Vagina (tissue), 2 donors: Measurements from ENCODE around the gene NARS2. TPM values are rescaled to one million over a fixed set of nuclear protein-coding genes. Genes with fewer than 3 reads are reported as not detected.
"Not testable (repeated sequence)": the region's sequence is repeated elsewhere in the genome, so short reads cannot be mapped to it uniquely, and the experiment has no call there.

Experiments
- DNase-seq, 2 donors: peaks; one replicate each; pipeline ENCODE4 v3.0.0-alpha.2; 2017; ENCODE audit errors: extremely low spot score in 2 of 2
- H3K27ac ChIP-seq: fragments of 200-600 bp; sonication (generic); one replicate; pipeline ENCODE4 v1.5.1; 2019
- H3K27me3 ChIP-seq: fragments of 200-600 bp; sonication (generic); one replicate; pipeline ENCODE4 v1.5.1; 2019
- H3K36me3 ChIP-seq, 2 donors: fragments of 200-600 bp; sonication (generic); one replicate each; pipeline ENCODE4 v1.5.1; 2017 to 2019
- H3K4me1 ChIP-seq: fragments of 200-600 bp; sonication (generic); one replicate; pipeline ENCODE4 v1.5.1; 2019
- H3K4me3 ChIP-seq, 2 donors: fragments of 200-600 bp; sonication (generic); 1 replicate in 1 of 2; 2 replicates in 1 of 2; pipeline ENCODE4 v1.5.1; 2016 to 2019
- H3K9me3 ChIP-seq: fragments of 200-600 bp; sonication (generic); one replicate; pipeline ENCODE4 v1.5.1; 2019
- POLR2A ChIP-seq, 2 donors: fragments of 450-650 bp; IDR thresholded peaks; one replicate each; pipeline ENCODE4 v1.6.1; 2017; ENCODE audit warnings: antibody characterized with exemption in 2 of 2, mild to moderate bottlenecking in 2 of 2, moderate library complexity in 2 of 2
- POLR2AphosphoS5 ChIP-seq, 2 donors: sonication (generic); formaldehyde crosslinking; IDR thresholded peaks; one replicate each; pipeline ENCODE4 v1.9.0; 2017; ENCODE audit warnings: antibody characterized with exemption in 2 of 2, mild to moderate bottlenecking in 2 of 2, low read depth in 1 of 2; ENCODE audit not compliant: insufficient read depth in 1 of 2
- intact Hi-C: fragments of 100-400 bp; cut with DNase I; formaldehyde crosslinking; loops from one replicate; pipeline ENCODE4 v1.15.1; 2023
- total RNA-seq: library from RNA; depleted of rRNA; stranded (reverse); fragments of >200 nt; gene quantifications from one replicate; pipeline ENCODE4 v1.2.3, GENCODE V29; 2016
- TF ChIP-seq, protein P1 (sequence below), 3 experiments: fragments of 450-650 bp in 2 of 3; fragments of 200-600 bp in 1 of 3; sonication (generic) in 1 of 3; IDR thresholded peaks; one replicate each; pipeline ENCODE4 v1.5.1; 2017 to 2019; ENCODE audit warnings: antibody characterized with exemption in 3 of 3, mild to moderate bottlenecking in 2 of 3, moderate library complexity in 2 of 3

The NARS2 gene
- total RNA-seq, 1 donor from 2014 or later: 13.5 TPM

DNA sequence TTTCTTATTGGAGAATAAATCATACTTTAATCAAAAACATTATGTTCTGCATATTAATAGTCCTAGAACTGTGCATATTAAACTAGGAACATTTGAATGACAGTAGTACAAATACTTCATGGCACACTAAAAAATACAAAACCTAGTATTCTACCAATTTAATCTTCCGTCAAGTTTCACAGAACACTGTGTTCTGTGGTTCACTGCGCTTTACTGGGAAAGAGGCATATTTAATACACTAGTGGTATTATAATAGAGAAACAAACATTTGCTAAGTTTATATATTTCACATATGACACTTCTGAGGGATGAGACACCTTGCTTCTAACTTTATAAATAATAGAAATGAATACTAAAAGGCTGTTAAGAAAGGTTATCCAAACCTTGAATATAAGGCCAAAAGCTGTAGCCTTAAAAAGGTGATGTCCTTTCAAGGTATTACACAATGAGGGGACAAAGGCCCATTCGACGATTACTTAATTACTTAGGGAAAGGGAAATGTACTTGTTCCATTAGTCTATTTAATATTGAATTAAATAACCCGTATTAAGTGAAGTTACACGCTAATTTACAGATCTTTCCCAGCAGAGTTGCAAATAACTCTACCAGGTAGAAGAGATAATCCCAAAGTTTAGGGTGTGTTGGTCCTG, 48.0 kb downstream of the NARS2 start:
- H3K36me3 ChIP-seq: no peaks in the 10 kb centered on the region
- H3K27me3 ChIP-seq: no peaks in the 10 kb centered on the region
- DNase-seq: no peak
- intact Hi-C loops: no loop called here
- H3K4me1 ChIP-seq: no peaks in the 10 kb centered on the region
- no peak overlapping the region for H3K27ac ChIP-seq
- no peaks in the 10 kb centered on the region for H3K9me3 ChIP-seq
- H3K4me3 ChIP-seq: no peak overlapping the region
- TF ChIP-seq, protein P1, sequence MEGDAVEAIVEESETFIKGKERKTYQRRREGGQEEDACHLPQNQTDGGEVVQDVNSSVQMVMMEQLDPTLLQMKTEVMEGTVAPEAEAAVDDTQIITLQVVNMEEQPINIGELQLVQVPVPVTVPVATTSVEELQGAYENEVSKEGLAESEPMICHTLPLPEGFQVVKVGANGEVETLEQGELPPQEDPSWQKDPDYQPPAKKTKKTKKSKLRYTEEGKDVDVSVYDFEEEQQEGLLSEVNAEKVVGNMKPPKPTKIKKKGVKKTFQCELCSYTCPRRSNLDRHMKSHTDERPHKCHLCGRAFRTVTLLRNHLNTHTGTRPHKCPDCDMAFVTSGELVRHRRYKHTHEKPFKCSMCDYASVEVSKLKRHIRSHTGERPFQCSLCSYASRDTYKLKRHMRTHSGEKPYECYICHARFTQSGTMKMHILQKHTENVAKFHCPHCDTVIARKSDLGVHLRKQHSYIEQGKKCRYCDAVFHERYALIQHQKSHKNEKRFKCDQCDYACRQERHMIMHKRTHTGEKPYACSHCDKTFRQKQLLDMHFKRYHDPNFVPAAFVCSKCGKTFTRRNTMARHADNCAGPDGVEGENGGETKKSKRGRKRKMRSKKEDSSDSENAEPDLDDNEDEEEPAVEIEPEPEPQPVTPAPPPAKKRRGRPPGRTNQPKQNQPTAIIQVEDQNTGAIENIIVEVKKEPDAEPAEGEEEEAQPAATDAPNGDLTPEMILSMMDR (IDR thresholded peaks at IDR 0.05): no peak
- TF ChIP-seq POLR2A (IDR thresholded peaks at IDR 0.05) (no peak), POLR2AphosphoS5 (IDR thresholded peaks at IDR 0.05; ENCODE audit: insufficient read depth in 1 of 2, low read depth in 1 of 2) (no peak)

DNA sequence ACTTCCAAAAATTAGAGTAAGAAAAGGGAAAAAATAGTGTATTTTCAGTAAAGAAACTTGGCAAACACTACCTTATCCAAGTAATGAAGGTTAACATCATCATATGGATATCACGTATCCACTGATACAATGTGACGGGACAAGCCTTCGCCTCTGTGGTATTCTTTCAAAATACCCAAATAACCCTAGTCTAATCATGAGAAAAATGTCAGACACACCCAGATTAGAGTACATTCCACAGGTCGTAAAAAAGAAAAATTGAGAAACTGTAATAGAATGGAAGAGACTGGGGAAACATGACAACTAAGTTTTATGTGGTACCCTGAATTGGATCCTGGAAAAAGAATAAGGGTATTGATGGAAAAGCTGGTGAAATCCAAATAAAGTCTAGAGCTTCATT, 48.9 kb downstream of the NARS2 start:
- H3K27ac ChIP-seq: no peak overlapping the region
- TF ChIP-seq POLR2A (IDR thresholded peaks at IDR 0.05) (no peak), POLR2AphosphoS5 (IDR thresholded peaks at IDR 0.05; ENCODE audit: insufficient read depth in 1 of 2, low read depth in 1 of 2) (no peak)
- TF ChIP-seq, protein P1 (IDR thresholded peaks at IDR 0.05): no peak
- no peaks in the 10 kb centered on the region for H3K4me1 ChIP-seq
- no peaks in the 10 kb centered on the region for H3K27me3 ChIP-seq
- no peaks in the 10 kb centered on the region for H3K9me3 ChIP-seq
- DNase-seq: no peak
- no peaks in the 10 kb centered on the region for H3K36me3 ChIP-seq
- H3K4me3 ChIP-seq: no peak overlapping the region
- intact Hi-C loops: no loop called here

DNA sequence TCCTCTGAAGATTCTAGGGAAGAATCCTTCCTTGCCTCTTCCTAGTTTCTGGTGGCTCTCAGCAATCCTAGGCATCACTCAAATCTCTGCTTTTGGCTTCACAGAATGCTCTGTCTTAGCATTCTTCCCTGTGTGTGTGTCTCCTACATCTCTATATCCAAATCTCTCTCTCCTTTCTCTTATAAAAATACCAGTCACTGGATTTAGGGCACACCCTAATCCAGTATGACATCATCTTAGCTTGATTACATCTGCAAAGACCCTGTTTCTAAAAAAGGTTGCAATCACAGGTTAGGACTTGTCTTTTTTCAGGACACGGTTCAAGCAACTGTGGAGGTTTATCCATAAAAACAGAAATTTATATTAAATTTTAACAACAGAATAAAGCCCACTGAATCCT, 54.4 kb downstream of the NARS2 start:
- H3K9me3 ChIP-seq: no peaks in the 10 kb centered on the region
- no peak for DNase-seq
- no peaks in the 10 kb centered on the region for H3K27me3 ChIP-seq
- H3K27ac ChIP-seq: no peak overlapping the region
- H3K36me3 ChIP-seq: no peaks in the 10 kb centered on the region
- TF ChIP-seq POLR2A (IDR thresholded peaks at IDR 0.05) (no peak), POLR2AphosphoS5 (IDR thresholded peaks at IDR 0.05; ENCODE audit: insufficient read depth in 1 of 2, low read depth in 1 of 2) (no peak)
- TF ChIP-seq, protein P1 (IDR thresholded peaks at IDR 0.05): no peak
- H3K4me1 ChIP-seq: no peaks in the 10 kb centered on the region
- no peak overlapping the region for H3K4me3 ChIP-seq
- intact Hi-C loops: no loop called here

DNA sequence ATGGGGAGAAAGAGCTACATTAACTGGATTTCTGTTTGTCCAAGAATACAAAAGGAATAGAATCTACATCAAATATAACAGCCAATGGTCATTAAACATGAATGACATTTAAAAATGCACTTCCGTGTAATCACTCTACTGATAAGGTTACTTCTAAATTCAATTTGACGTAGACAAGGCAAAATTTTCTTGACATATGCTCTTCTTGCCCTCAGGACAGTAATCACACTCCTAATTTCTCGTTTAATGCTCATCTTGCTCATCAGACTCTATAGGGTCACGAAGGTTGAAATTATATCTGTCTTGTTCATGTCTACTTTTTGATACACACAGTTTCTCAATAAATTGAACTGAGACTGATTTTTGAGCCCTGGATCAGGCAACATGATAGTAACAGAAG, 58.4 kb downstream of the NARS2 start:
- intact Hi-C loops: no loop called here
- no peaks in the 10 kb centered on the region for H3K4me1 ChIP-seq
- no peak for DNase-seq
- H3K9me3 ChIP-seq: no peaks in the 10 kb centered on the region
- TF ChIP-seq POLR2AphosphoS5 (IDR thresholded peaks at IDR 0.05; ENCODE audit: insufficient read depth in 1 of 2, low read depth in 1 of 2) (no peak), POLR2A (IDR thresholded peaks at IDR 0.05) (no peak)
- TF ChIP-seq, protein P1 (IDR thresholded peaks at IDR 0.05): no peak
- H3K27ac ChIP-seq: no peak overlapping the region
- no peaks in the 10 kb centered on the region for H3K36me3 ChIP-seq
- H3K4me3 ChIP-seq: no peak overlapping the region
- no peaks in the 10 kb centered on the region for H3K27me3 ChIP-seq

DNA sequence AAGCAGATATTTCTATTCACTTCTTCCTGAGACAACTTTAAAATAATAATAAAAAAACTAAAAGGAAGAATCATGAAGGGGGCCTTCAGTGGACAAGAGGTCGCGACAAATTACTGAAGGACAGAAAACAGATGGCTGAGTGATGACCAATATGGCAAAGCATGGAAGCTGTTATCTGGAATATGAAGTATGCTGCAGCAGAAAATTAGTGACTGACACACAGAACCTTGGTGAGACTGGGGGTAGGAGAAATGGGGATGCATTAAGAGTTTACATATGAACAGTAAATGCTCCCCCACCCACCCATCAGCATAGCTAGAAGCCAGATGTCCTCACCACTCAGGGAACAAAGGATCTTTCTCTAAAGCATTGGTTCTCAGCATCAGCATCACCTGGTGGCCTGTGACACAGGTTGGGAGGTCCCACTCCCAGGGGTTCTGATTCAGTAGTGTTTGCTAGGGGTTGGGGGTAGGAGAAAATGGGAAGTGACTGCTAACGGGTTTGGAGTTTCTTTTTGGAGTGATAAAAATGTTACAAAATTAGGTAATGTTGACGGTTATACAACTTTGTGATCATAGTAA, 59.7 kb downstream of the NARS2 start:
- H3K27ac ChIP-seq: no peak overlapping the region
- no peaks in the 10 kb centered on the region for H3K4me1 ChIP-seq
- H3K36me3 ChIP-seq: no peaks in the 10 kb centered on the region
- no peaks in the 10 kb centered on the region for H3K9me3 ChIP-seq
- DNase-seq: no peak
- TF ChIP-seq, protein P1 (IDR thresholded peaks at IDR 0.05): no peak
- TF ChIP-seq POLR2A (IDR thresholded peaks at IDR 0.05) (no peak), POLR2AphosphoS5 (IDR thresholded peaks at IDR 0.05; ENCODE audit: insufficient read depth in 1 of 2, low read depth in 1 of 2) (no peak)
- intact Hi-C loops: no loop called here
- H3K4me3 ChIP-seq: no peak overlapping the region
- H3K27me3 ChIP-seq: no peaks in the 10 kb centered on the region

DNA sequence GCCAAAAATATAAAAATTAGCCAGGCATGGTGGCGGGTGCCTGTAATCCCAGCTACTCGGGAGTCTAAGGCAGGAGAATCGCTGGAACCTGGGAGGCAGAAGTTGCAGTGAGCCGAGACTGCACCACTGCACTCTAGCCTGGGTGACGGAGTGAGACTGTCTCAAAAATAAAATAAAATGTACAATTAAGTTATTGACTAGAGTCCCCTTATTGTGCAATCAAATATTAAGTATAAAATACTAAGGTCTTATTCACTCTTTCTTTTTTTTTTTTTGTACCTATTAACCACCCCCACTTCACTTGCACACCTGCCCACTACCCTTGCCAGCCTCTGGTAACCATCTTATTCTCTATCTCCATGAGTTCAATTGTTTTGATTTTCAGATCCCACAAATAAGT, 61.6 kb downstream of the NARS2 start:
- H3K4me3 ChIP-seq, H3K9me3 ChIP-seq, DNase-seq, intact Hi-C loops, H3K36me3 ChIP-seq, H3K27me3 ChIP-seq, H3K27ac ChIP-seq, H3K4me1 ChIP-seq: not testable (repeated sequence)
